Measurements from ENCODE around the gene WDR90. TPM values are rescaled to one million over a fixed set of nuclear protein-coding genes. Genes with fewer than 3 reads are reported as not detected.
A peak's percentile ranks its signal among the peaks of the same experiment; 100 is the strongest.

The WDR90 gene
- total RNA-seq, 1 donor from 2014 or later = 17.1 TPM

DNA sequence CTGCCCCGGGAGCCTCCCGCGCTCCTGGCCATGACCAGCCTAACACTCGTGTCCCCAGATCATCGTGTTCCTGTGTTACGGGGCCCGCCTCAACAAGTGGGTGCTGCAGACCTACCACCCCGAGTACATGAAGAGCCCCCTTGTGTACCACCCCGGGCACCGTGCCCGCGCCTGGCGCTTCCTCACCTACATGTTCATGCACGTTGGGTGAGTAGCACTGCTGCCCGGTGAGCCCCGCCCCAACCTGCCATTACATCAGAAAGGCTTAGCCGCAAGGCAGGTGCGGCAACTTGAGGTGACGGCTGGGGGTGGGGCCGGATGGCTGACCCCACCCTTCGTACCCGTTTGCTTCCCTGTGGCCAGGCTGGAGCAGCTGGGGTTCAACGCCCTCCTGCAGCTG lies 27.7 kb downstream of the WDR90 start:
- peak; percentile 68 for DNase-seq

DNA sequence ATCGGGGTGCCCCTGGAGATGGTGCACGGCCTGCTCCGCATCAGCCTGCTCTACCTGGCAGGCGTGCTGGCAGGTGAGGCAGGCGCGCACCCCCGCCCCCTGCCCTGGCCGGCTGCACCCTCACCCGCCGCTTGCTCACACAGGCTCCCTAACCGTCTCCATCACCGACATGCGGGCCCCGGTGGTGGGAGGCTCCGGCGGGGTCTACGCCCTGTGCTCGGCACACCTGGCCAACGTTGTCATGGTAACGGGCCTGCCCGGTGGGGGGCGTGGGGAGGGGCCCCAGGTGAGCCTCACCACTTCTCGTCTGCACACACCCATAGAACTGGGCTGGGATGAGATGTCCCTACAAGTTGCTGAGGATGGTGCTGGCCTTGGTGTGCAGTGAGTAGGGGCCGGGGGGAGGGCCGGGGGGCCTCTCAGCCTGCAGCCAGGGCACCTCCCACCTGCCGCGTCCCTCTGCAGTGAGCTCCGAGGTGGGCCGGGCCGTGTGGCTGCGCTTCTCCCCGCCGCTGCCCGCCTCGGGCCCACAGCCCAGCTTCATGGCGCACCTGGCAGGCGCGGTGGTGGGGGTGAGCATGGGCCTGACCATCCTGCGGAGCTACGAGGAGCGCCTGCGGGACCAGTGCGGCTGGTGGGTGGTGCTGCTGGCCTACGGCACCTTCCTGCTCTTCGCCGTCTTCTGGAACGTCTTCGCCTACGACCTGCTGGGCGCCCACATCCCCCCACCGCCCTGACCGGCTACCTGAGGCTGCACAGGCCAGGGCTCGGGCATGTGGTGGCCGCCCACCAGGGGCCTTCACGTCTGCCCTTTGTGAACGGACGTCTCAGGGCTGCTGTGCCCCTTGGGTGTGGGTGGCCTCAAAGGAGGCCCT lies 28.4 kb downstream of the WDR90 start:
- DNase-seq = peak; percentile 59

DNA sequence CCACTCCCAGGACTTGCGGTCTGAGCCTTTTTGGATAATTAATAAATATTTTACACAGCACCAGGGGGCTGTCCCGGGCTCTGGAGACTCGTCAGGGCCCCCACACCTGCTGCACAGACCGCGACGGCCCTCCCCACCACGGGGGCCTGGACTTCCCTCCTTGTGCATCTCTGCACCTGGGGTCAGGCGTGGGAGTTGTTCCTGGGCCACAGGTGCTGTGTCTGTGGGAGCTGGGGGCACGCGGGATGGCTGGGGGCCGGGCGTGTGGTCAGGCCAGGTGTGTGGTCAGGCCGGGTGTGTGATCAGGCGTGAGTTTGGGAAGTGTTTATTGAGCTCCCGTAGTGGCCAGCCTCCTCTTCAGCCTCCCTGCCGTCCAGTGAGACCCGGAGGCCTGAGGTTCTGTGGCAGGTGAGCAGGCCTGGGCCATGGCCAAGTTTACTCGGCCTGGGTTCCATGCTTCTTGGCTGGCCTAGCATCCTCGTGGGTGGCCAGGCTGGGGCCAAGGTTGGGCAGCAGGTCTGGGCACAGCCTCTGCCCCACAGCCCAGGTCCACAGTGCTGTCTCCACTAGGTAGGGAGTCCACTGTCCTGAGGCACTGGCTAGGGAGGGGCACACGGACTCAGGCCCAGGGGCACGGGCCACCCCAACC lies 29.2 kb downstream of the WDR90 start:
- DNase-seq = no peak

DNA sequence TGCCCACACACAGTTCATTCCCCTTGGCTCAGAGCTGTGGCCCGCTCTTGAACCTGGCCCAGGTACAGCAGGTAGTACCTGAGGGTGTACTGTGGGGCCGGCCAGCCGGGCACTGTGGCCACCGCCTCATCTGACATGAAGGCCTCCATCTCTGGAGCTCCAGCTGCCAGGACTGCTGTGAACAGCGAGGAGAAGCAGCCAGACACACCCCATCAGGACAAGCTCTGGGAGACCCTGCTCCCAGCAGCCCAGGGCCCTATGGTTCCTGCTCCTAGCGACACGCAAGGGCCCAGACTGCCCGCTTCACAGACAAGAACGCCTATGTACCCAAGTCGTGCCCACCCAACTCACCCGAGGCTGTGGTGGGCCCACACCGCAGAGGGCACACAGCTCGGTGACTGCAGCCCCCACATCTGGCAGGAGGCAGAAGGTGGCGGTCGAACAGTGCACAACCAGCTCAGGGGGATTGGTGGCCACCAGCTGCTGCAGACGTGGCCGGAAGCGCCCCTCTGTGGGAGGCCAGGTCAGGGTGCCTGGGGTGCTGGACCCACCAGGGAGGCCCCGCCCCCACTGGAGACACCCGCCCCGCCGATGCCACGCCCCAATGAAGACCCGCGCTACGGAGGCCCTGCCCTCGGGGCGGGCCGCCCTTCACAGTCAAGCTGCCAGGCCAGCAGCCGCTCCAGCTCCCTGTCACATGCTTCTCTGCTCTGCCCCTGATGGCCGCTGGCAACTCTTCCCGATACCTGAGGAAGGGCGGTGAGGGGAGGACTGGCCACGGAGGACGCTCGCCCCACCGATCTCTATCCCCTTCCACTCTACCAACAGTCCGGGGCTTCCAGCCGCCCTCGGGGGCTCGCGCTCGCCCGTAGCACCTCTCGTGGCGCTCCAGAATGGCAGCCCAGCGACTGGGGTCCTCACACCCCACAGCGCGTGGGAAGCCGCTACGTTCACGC lies 30.0 kb downstream of the WDR90 start:
- DNase-seq = peak; percentile 83

DNA sequence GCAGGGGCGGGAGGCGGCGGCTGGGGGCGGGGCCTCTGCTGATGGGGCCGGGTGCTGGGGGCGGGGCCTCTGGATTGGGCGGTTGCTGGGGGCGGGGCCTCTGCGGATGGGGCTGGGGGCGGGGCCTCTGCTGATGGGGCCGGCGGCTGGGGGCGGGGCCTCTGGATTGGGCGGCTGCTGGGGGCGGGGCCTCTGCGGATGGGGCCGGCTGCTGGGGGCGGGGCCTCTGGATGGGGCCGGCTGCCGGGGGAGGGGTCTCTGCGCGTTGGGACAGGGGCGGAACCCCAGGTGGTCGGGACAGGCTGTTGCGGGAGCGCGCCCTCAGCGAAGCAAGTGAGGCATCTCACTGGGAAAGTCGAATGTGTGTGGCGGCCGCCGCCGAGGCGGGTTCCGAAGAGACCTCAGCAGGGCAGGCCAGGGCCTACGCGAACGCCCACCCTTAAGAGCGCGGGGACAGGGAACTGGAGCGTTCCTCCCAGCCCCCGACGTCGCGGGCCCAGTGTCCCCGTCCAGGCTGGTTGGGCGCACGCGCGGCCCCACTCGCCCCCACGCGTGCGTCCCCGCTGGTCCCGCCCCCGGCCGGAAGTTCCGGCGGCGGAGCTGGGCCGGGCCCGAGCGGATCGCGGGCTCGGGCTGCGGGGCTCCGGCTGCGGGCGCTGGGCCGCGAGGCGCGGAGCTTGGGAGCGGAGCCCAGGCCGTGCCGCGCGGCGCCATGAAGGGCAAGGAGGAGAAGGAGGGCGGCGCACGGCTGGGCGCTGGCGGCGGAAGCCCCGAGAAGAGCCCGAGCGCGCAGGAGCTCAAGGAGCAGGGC lies 30.9 kb downstream of the WDR90 start, which contains the start of gene STUB1:
Gene STUB1, plus strand, starts transcription at position 597 of the 811 bp plus-strand sequence. Its CDS starts 116 bp downstream, at position 713.
- DNase-seq = peak; percentile 95

DNA sequence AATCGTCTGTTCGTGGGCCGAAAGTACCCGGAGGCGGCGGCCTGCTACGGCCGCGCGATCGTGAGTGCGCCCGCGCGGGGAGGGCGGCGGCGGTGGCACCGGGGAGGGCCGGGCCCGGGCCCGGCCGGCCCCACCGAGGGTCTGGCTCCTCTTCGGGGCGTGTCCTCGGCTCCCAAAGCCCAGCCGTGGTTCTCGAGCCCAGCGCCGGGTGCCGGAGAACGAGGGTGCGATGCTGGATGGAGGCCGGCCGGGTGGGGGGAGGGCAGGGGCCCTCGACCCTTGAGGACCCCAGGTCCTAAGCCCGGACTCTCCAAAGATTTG lies 31.4 kb downstream of the WDR90 start:
- DNase-seq = no peak

DNA sequence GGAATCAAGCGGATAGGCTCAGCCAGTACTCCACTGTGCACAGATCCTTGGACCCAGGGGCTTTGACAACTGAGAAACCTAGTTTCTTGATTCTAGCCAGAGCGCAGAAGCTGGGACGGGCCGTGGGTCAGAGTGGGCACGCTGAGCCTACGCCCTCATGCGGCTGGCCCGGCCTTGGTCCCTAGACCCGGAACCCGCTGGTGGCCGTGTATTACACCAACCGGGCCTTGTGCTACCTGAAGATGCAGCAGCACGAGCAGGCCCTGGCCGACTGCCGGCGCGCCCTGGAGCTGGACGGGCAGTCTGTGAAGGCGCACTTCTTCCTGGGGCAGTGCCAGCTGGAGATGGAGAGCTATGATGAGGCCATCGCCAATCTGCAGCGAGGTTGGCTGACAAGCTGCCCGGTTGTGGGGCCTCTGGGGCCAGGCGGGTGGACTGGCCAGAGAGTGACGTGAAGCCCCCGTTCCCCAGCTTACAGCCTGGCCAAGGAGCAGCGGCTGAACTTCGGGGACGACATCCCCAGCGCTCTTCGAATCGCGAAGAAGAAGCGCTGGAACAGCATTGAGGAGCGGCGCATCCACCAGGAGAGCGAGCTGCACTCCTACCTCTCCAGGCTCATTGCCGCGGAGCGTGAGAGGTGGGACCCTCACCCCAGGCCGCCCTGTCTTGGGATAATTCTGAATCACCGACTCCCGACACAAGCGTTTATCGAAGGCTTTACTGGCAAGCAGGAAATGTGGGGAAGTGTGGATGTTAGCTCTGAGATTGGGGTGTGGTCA lies 32.0 kb downstream of the WDR90 start:
- no peak for DNase-seq

DNA sequence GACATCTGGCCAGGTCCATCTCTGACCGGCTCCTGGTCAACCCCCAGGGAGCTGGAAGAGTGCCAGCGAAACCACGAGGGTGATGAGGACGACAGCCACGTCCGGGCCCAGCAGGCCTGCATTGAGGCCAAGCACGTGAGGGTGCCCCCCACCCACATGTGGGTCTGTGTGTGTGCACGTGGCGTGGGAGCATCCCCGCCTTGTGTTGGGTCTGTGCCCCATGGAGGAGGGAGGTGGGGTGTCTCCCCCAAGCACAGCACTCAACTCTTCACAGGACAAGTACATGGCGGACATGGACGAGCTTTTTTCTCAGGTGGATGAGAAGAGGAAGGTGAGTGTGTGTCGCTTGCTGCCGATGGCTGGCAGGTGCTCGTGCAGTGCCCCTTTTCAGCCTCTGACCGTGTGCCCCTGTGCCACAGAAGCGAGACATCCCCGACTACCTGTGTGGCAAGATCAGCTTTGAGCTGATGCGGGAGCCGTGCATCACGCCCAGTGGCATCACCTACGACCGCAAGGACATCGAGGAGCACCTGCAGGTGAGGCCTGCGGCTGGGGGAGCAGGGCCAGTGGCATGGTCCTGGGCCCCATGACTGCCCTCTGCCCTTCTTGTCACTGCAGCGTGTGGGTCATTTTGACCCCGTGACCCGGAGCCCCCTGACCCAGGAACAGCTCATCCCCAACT lies 32.7 kb downstream of the WDR90 start:
- no peak for DNase-seq

DNA sequence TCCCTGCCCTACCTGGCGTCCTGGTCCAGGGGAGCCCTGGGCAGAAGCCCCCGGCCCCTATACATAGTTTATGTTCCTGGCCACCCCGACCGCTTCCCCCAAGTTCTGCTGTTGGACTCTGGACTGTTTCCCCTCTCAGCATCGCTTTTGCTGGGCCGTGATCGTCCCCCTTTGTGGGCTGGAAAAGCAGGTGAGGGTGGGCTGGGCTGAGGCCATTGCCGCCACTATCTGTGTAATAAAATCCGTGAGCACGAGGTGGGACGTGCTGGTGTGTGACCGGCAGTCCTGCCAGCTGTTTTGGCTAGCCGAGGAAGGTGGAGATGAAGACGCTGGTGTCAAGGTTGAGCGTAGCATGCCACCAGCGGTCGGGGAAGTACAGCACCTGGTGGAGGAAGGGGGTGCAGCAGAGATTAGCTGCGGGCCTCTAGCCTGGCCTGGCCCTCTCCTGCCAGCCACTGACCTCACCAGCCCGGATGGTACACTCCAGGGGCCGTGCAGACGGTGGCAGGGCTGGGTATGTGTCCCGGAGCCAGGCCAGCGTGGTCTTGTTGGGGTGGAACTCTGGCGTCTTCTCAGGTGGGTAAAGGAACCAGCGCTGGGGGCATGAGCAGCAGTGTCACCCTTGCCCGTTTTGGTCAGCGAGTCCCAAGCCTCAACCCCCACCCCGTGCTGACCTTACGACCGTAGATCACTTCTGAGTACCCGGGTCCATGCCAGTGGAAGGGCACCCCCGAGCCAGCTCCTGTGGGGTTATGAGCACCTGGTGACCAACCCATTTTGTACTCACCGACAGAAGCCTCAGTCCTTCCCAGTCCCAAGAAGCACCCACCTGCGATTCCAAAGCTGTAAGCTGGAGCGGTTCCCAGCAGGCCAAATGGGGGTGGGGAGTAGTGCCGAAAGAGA lies 33.6 kb downstream of the WDR90 start:
- no peak for DNase-seq

DNA sequence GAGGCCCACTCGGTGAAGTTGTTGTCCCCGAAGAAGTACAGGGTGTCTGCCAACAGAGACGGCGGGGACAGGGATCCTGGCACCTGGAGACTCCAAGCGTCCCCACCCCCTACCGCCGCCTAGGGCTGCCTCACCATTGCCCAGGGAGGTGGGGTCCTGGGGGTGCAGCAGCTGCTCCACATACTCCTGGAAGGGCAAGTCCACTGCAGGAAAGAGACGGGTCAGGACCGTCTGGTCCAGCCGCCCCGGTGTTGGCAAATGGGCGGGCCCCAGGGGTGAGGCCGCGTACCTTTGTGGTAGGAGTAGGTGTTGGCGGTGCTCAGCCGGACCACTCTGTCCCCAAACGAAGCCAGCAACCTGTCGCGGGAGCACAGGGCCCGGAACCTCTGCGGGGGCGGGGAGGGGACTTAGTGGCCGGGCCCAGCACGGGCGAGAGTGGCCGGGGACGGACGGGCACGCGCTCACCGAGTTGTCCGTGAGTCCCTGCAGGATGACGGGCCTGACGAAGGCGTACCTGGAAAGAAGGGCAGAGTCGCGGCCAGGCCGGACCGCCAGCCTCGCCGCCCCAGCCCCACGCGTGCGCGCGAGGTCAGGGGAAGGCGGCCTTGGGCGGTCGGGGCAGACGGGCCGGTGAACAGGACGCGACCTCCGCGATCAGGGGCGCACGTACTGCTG lies 34.4 kb downstream of the WDR90 start:
- no peak for DNase-seq

DNA sequence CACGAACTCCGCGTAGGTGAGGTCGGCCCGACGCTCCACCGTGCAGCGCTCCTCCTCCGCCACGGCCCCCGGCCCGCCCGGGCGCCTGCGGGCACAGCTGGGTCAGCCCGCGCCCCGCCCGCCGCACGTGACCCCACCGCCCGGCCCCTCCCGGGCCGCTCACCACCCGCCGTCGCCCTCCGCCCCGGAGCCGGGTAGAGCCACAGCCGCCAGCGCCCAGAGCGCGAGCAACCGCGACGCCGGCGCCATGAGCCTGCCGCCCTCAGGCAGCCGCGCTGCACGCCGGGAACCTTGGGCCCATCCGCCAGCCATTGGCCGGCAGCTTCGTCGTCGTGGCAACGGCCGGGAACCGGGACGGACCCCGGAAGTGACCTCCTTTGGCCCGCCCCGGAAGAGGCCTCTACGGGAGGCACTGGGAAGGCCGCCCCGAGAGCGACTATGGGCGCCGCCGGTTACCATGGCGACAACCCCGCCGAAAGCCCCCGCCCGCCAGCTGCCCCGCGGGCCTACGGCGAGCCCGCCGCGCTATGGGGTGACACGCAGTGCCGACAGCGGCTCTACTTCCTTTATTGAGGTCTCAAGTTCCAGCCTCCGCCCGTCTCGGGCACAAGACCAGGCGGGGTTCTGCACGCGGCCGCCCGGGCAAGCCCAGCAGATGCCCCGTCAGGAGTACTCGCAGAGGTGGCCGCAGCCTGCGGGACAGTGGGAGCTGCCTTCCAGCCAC lies 35.1 kb downstream of the WDR90 start, which contains the start of gene JMJD8:
Gene JMJD8, minus strand, starts transcription at position 264 of the 724 bp plus-strand sequence. Its CDS starts 15 bp downstream, at position 249.
- DNase-seq = peak; percentile 98

DNA sequence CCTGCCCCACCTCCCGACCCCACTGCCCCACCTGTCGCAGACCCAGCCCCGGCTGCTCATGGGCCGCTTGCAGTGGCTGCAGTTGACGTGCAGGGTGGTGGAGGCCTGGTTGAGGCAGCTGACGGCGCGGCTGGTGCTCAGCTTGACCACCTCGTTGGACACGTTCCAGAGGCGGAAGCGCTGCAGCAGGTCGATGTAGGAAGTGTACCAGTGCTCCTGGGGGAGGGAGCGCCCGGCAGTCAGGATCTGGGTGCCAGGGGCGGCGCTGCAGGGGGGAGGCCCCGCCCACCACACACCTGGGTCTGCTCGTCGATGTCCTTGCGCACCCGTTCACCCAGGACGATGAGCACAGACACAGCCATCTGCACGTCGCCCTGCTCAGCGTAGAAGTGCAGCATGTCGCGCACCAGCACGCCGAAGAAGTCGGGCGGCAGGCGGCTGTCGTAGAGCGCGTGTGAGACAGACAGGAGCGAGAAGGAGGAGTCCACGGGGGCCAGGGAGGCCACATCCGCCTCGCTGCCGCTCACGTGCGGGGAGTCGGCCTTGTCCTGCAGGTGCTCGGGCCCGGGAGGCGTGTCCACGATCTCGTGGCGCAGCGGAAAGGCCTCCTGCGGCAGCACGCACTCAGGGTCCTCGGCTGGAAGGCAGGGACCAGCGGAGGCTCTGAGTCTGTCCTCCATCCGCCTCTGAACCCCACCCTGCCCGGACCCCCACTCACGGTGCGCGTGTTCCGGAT lies 36.0 kb downstream of the WDR90 start:
- DNase-seq = no peak

DNA sequence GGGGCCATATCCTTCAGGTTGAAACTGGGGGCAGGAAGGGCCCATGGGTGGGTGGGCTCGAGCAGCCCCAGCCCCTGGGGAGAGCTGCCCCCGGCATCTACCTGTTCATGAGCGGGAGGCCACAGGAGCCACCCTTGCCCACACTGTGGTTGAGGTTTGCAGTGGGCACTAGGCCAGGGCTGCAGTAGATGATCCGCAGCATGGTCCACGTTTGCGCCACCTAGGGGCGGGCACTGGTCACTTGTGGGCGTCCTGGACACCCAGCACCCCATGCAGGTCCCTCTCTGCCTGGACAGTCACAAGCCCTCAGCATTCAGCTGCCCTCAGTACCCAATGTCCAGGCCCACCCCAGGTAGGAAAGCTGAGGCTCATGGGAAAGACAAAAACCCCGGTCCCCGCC lies 36.8 kb downstream of the WDR90 start:
- DNase-seq = no peak

DNA sequence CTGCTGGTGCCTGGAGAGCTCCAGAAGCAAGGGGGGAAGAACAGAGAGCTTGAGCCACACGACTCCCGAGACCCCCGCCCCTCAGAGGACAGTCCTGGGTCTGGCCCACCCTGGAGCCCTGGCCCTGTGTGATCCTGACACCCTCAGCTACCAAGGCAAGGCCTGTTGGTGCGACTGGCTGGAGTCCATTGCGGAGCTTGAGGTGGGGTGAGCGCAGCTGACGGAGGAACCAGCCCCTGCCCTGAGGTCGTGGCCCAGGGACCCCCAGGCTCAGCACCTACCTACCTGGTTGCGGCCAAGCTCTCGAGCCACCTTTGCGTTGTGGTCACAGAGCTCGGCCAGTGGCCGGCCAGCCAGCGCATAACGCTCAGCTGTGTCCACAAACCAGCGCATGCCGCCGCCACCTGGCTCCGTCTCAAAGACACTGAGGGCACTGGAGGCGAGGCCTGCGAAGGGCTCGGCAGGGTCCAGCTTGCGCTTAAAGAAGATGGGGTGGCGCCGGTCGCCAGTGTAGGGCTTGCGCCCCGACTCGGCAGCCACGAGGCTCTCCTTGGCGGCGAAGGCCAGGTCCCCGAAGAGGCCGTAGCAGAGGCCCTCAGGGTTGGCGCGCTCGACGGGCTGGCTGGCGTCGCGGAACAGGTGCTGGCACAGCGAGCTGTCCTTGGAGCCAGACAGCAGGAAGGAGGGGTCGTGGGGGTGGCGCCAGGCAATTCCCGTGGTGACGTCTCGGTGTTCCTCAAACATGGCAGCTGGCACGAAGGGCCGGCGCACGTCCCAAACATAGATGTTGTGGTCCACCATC lies 37.5 kb downstream of the WDR90 start:
- DNase-seq = no peak

DNA sequence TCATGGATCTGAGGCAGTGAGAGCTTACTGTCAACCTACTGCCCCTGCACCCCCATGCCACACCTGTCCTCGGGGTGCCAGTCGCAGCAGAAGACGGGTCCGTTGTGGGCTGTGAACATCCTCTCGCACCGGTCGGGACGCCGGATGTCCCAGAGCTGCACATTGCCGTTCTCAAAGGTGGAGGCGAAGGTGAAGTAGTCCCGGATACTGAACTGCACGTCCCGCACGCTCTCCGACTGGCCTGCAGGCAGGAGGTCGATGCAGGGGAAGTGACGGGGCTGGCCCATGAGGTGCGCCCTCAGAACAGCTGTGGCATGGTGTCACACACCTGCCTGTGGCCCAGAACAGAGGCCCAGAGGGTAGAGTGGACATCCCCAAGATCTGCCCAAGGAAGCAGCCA lies 38.3 kb downstream of the WDR90 start:
- no peak for DNase-seq
